ENCODE measurements around the gene E2F4.

The E2F4 gene

GRCh38 chr16:67157892-67158635 lies 33.9 kb upstream of the E2F4 start:
- peak; percentile 38 for DNase-seq (ENCODE audit: low spot score)

DNA sequence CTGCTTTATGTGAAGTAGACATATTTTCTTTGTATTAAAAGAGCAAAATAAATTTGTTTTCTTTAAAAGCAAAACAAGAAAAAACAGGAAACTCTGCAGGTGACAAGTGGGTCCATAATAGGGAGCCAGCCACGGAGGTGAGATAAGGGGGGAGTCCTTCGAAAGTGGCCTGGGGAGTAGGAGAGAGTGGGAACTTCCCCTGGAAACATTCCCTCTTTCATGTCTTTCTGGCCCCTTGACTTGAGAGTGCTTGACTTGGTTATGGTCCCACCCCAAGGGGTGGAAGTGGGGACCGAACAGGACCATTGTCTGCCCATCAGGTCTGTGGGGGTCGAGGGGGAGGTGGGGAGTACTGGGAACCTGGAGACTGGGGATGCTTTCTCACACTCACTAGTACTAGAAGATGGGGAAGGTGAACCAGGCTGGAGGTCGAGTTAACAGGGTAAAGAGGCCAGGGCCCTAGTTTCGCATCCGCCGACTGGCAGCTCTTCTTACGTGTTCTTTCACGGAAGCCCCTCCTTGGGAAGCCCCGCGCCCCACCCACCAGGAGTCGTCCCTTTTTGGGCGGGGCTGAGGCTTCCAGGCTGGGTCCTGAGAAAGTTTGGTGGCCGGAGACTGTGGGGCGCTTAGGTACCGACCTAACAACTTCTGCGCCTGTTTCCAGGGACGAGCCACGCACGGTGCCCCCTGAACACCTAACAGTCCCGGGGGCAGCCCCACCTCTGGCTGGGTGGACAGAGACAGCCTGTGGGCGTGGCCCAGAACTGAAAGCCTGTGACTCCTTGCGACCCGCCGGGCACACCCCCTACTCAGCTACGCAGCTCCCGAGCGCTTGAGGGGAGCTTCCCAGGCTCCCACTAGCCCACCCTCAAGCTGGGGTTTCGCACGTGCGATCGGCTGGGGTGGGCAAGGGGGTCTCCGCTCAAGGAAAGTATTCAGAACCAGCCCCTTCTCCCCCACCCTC lies 33.0 kb upstream of the E2F4 start:
- DNase-seq (ENCODE audit: low spot score), result peak; percentile 82

DNA sequence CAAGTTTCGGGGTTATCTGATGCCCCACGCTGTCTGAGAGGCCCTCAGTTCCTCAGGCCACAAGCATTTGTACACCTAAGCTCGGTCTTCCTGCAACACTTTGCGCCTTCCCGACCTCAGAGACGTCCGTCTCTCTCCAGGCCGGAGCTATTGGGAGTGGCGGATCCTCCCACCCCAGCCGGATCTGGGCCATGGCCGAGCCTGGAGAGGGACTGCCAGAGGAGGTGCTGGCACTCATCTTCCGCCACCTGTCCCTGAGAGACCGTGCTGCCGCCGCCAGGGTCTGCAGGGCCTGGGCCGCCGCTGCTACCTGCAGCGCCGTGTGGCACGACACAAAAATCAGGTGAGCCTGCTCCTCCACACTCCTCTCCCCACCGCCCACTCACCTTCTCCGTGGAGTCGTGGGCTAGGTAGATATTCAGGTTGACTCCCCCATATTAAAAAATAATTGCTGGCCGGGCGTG lies 30.3 kb upstream of the E2F4 start:
- no peak for DNase-seq (ENCODE audit: low spot score)

- DNase-seq (ENCODE audit: low spot score), result no peak
Measured at GRCh38 chr16:67162506-67163163, 29.3 kb upstream of the E2F4 start.

- peak; percentile 25 for DNase-seq (ENCODE audit: low spot score)
Measured at GRCh38 chr16:67163164-67163998, 28.6 kb upstream of the E2F4 start.

DNA sequence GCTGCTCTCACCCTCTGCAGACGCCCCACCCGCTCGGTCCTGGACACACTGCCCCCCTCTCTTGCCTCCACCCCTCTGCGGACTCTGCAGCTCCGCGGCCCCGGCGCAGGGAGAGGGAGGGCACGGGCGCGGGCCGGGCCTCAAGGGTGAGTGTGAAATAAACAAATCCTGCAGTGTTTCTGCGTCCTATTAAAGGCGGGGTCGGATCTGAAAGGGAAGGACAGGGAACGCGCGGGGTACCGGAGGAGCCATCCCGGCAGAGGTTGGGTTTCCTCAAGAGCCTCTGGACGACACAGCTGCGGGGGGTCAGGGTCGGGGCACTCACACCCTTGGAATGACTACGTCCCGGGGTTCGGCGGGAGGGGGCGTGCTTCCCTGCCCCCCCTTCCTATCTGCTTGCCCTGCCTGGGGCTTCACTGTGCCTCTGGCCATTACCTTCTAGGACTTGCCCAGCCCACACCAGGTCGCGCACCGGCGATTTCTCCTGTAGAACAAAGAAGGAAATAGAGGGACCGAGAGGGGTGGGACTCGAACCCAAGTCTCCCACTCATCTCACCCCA lies 27.9 kb upstream of the E2F4 start:
- DNase-seq (ENCODE audit: low spot score), result no peak

- DNase-seq (ENCODE audit: low spot score), result no peak
Measured at GRCh38 chr16:67164599-67165061, 27.3 kb upstream of the E2F4 start, which contains the start of gene HSF4. Gene HSF4 (plus strand): TSS chr16:67164745. CDS start chr16:67164812, 67 bp downstream.

GRCh38 chr16:67165121-67166078 lies 26.6 kb upstream of the E2F4 start:
- no peak for DNase-seq (ENCODE audit: low spot score)

DNA sequence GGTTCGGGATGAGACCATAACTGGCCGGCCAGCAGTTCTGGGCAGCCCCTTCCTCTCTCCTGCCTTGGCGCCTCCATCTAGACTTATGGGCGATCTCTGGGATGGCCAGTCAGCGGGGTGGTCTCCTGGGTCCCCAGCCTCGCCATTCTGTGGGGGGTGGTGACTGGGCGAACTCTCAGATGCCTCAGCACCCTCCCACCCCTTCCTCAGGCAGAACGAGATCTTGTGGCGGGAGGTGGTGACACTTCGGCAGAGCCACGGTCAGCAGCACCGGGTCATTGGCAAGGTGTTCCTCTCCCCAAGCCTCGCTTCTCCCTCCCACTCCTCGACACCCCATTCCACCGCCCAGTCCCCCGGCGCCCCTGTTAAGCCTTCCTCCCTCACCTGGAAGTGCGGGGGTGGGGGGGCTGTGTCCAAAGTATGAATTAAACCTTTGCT lies 25.8 kb upstream of the E2F4 start:
- no peak for DNase-seq (ENCODE audit: low spot score)

GRCh38 chr16:67166598-67167168 lies 25.3 kb upstream of the E2F4 start:
- DNase-seq (ENCODE audit: low spot score), result no peak

- DNase-seq (ENCODE audit: low spot score), result no peak
Measured at GRCh38 chr16:67167588-67167987, 24.4 kb upstream of the E2F4 start.

GRCh38 chr16:67169011-67169451 lies 22.9 kb upstream of the E2F4 start:
- no peak for DNase-seq (ENCODE audit: low spot score)

DNA sequence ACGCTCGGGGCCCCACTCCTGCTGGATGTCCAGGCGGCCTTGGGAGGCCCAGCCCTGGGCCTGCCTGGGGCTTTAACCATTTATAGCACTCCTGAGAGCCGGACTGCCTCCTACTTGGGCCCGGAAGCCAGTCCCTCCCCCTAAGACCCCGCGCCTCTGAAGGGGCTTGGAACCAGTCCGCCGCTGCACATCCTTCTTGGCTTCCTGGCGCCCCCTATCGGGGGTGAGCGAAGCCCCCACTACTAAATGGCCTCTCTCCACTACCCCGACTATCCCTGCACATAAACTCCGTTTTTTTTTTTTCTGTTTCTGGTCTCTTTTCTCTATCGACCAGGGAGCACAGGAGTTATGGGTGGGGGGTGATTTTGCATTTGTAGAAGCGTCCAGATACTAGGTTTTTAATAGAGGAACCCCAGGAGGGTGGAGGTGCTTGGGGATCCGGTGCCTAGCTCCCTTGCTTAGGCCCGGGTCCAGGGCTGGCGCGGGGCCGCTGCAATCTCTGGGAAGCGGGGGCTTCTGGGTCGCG lies 22.2 kb upstream of the E2F4 start:
- DNase-seq (ENCODE audit: low spot score), result no peak

DNA sequence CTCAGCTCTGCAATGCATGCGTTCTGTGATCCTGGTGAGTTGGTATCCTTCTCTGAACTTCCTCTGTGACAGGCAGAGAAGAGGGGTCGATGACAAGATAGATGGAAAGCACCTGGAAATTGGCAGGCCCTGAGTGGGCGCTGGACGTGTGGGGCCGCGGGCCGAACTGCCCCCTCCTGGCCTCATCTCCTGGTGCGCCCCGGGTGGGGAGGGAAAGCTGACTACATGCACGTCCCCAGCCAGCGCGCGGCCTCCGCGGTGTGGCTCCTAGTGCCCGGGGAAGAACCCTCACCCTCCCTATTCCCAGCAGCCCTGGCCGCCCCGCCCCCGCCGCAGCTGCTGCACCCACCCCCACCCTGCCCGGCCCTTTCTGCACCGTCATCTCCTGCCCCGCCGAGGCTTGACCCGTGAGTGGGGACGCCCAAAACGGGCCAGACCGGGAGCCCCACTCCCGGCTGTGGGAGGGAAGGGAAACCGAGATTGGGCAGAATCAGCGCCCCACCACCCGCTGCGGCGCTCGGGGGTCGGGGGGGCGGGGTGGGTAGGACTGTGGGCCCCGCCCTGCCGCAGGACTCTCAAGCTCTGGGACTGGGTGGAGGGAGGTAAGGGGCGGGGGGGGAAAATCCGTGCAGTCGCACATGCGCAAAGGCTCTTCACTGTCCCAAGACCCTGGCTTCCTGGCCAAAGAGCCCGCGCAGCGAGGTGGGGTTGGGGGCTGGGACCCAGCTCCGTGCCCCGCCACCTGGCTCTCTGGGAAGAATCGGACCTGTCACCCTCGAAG lies 21.6 kb upstream of the E2F4 start, which contains the start of gene NOL3:
NOL3 (plus strand) TSS at position 371 of the 781 bp plus-strand sequence.
- DNase-seq (ENCODE audit: low spot score), result no peak

DNA sequence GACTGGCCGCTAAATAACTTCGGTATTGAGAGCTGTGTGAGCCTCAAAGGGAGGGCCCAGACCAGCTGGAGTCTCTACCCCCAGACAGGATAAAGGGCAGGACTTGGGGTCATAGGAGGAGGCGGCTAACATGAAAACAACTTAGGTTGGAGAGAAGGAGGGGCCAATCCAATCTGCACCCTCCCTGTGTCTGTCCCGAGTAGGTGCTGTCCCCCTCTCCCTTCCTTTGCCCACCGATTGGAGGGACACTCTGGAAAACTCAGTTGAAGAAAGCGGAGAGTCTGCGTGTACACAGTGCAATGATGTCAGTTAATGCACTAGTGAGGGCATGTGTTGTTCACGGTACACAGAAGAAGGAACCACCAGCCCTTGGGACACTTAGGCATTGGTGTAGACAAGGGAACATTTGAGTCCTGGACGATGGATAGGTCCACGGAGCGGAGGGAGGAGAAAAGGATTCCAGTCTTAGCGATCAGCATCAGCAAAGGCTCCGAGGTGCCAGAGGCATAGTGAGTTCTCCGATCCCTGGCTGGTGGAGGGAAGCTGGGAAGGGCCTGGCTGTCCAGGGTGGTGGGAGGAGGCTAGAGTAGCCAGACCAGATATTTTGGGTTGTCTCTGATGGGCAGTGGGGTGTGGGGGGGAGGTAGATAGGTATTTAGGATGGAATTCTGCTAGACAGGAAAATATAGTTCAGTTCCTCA lies 20.9 kb upstream of the E2F4 start:
- no peak for DNase-seq (ENCODE audit: low spot score)

DNA sequence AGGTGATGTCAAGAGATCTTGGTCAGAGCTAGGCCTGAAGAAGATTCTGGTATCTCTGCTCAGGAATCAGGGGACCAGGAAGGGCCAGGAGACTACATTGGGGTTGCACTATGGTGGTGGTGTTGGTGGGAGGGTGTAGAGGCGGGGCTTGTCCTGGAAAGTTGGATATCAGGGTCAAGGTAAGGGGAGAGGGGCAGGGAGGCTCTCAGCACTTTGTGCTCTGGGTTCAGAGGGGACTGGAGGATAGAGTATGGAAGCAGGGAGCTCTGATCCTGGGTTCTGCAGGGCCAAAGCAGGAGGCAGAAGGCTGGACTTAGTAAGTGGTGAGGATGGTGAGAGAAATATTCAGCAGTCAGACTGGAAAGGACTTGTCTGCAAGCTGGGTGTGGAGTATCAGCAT lies 18.6 kb upstream of the E2F4 start:
- no peak for DNase-seq (ENCODE audit: low spot score)

All from CD4-positive, alpha-beta T cell treated with Interleukin-6 at 100 ng/mL for 8 hours (primary cell).